Hematopoietic multipotent progenitor cell (in vitro differentiated cells): Measurements from ENCODE around the gene LSAMP. TPM values are rescaled to one million over a fixed set of nuclear protein-coding genes. Genes with fewer than 3 reads are reported as not detected.
A peak's percentile ranks its signal among the peaks of the same experiment; 100 is the strongest.

ENCODE experiments used
- DNase-seq, 3 donors: peaks; one replicate each; pipeline ENCODE4 v3.0.0-alpha.2; 2011 to 2015; ENCODE audit warnings: low read depth in 2 of 3, low spot score in 2 of 3
- total RNA-seq: library from RNA; depleted of rRNA; stranded (reverse); fragments of >200 nt; gene quantifications from one replicate; pipeline ENCODE4 v1.2.3, GENCODE V29; 2012

Gene LSAMP
- total RNA-seq, 1 donor: 0.27 TPM

DNA sequence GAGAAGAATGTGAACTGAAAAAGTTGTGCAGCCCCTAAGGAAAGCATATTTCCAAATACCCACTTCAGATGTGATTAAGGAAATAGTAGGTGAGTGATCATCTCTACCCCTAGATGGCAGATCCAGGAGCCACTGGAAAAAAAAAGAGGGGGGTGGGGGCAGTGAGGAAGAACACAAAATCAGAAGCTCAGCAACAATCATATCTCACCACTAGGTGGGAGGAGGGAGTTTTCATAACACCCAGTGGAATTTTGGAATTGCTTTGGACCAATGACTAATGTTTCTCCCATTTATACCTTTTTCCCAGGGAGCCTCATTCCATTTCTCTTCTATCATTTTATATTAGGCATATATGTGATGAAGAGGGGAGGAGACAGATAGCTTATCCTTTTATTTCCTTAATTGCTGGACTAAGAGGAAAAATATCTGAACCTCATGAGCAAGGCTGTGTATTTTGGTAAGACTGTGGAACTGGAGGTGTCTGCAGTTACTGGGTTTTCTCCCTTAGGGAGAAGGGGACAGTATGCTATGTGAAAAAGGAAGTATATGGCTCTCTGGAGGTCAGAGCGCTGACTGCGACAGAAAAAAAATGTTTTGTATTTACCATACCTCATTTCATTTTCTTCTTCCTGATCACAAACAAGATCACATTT lies 458.6 kb downstream of the LSAMP start:
- peak in 1 of 3 donors; percentile 3 for DNase-seq

DNA sequence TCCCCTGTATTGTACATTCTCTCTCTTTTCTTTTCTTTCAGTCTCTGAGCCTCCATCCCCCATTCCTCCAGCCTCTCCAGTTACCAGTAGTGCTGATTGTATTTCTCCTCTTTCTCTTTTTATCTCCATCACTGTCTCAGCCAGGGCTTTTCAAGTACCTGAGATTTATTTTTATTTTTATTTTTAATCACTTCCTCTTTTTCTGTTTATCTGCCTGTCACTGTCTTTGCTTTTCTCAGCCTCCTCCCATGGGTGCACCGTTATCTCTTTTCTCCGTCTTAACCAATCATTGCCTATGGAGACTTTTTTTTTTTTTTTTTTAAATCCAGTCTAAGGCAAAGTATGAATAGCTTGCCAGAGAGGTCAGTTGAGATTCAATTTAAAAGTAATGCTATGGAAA lies 462.7 kb downstream of the LSAMP start:
- DNase-seq: no peak

DNA sequence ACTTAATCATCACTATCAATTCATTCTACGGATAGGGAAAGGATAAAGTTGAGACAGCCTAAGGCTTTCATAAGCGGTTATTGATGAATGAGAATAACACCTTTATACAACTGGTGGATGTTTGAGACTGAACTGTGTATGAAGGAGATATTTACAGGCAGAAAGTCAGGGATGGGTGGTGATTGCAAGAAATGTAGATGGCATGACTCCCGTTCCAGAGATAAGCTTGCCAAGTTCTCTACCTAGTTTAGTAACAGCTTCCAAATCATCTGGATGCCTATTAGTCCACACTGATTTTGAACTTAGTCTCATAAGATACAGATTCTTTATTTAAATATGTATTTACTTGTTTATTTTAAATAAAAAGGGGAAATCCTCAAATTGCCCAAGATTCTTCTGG lies 463.2 kb downstream of the LSAMP start:
- no peak for DNase-seq

DNA sequence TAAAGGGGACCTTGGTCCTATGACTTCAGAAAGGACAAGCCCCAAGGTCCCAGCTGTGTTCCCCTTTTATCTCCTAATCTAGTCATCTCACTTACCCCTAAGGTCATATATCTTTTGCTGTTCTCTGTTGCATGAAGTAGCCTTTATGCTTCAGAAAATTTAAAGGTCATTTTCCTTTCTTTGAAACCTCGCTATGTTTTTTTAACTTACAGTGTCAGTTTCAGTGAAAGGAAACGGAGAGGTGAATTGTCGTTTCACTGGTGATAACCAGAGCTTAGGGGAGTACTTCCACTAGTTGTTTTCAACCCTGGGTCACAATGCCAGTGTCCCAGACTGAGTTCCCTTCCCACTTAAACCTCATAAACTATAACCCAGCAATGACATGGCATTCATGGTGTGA lies 464.6 kb downstream of the LSAMP start:
- DNase-seq: no peak

DNA sequence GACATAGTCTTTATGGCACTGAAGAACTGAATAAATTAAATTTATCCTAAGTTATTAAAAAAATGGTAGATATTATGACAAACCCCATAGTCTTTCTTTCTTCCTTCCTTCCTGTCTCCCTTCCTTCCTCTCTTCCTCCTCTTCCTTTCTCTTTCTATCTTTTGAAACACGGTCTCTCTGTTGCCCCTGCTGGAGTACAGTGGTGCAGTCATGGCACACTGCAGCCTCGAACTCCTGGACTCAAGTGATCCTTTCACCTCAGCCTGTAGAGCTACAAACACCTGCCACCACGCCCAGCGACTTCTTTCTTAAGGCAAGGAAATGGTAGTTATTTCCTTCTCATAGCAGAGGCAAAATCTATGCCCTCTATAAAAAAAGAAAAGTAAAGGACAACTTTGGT lies 467.4 kb downstream of the LSAMP start:
- DNase-seq: no peak

DNA sequence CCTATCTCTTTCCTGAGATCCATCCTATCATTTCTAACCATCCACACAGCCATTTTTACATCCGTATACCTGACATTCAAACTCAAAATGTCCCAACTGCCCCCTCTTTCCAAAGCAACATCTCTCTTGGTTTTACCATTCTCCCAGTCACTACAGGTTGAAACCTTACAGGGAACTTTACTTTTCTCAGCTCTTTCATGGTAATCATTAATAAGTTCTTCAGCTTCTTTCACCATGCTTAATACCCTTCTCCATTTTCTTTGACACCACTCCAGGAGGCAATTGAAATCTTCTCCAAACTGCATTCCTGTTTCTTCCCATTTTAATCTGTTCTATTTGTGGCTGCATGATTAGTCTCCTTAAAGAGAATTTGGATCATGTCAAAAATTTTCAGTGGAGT lies 469.5 kb downstream of the LSAMP start:
- no peak for DNase-seq

DNA sequence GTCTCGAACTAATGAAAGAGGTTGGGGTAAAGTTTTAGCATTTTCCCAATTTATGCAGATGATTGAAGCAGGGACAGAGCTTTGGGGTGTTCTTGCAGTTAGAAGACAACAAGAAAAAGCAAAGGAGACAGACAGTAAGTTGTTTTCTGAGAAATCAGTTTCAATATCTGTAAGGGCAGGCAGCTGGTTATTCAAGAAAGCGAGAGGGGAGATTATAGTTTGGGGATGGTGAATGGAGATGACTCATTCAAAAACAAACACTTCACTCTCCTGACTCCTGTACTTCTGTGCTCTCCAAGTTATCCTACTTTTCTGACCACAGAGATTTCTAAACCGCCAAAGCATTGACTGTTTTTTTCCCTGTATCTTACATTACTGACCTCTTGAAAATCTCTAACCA lies 469.9 kb downstream of the LSAMP start:
- no peak for DNase-seq

DNA sequence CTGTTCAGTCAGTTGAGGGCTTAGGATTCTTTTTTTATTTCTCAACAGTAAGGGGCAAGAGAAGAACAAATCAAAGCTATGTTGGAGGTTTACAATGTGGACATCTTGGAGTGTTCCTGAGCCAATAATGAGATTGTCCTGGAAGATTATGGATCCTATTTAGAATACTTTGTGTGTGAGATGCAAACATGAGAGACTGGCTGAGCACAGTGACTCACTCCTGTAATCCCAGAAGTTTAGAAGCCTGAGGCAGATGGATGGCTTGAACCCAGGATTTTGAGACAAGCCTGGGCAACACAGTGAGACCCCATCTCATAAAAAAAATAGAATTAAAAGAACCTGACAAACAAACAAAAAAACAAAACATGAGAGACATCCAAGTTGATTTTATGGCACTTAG lies 470.3 kb downstream of the LSAMP start:
- no peak for DNase-seq

DNA sequence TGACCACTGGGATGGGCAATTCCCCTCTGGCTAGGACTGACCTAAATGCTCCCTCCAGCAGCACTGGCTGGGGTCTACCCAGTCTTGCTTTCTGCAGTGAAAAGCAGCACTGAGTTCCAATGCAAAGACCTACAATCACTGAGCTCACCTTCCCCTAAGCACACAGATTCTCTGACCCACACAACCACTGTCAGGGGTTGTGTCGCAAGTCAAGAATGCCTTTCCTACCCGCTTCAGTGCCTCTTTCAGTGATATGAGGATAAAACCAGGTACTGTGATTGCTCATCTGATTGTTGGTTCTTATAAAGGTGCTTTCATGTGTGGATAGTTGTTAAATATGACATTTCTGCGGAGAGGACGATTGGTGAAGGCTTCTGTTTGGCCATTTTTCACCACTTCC lies 476.4 kb downstream of the LSAMP start:
- DNase-seq: no peak

DNA sequence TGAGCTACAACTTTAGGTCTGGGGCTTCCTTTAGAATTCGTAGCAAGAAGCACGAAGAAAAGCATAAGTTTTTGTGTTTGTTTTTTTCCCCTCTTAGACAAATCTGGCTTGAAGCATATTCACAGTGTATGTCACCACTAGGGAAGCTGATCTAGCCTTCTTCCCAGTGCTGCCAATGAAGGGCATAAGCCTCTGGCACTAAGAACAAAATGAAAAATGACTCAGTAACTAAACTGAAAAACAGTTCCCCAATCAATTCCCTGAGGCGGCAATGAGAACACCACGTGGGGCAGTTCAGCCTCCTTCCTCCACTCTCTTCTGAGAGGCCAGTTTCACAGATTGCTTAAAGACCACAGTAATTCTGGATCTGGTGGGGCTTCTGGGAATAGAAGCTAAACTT lies 483.9 kb downstream of the LSAMP start:
- DNase-seq: no peak

DNA sequence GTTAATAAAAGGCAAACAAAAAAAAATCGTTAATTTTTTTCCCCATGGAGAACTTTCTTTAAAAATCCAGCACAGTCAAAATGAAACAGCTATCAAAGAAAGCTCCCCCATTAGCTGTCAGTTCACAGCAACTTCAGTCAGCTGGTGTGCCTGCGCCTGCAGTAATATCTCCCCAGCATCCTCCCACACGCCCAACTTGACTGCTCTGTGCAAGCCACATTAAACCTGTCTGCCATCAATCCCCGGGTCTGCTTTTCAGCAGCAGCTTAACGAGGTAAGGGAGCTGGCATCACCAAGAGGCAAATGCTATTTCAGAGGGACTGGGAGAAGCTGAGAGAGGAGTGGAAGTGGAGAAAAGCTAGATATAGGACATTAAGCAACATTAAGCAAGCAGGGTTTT lies 484.5 kb downstream of the LSAMP start:
- DNase-seq: no peak

DNA sequence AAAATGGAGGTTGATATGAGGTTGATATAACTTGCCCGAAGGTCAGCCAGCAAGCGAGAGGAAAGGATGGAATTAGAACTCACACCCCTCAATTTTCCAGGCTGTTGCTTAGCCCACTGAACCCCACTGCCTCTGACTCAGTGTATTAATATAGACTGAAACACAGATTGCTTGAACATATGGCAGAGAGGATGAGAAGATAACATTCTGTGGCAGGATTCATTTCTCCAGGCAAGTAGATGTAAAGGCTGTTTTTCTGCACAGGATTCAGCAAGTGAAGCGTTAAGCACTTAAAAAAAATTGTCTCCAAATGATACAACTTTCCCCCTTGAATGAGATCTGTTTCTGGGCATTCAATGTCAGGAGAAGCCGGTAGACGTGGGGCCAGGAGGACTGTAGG lies 486.8 kb downstream of the LSAMP start:
- no peak for DNase-seq

DNA sequence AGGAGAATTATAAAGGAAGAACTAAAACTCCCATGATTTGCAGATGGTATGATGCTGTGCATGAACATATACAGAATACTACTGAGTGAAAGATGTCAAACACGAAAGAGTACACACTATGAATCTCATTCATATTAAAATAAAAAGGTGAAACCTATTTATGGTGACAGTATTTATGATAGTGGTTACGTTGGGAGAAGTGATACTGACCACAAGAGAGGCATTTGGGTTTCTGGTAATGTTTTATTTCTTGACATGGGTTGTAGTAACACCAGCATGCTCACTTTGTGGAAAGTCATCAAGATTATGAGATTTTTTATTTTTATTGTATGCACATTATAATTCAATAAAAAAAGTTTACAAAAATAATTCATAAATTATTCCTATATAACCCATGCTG lies 498.0 kb downstream of the LSAMP start:
- DNase-seq: no peak

DNA sequence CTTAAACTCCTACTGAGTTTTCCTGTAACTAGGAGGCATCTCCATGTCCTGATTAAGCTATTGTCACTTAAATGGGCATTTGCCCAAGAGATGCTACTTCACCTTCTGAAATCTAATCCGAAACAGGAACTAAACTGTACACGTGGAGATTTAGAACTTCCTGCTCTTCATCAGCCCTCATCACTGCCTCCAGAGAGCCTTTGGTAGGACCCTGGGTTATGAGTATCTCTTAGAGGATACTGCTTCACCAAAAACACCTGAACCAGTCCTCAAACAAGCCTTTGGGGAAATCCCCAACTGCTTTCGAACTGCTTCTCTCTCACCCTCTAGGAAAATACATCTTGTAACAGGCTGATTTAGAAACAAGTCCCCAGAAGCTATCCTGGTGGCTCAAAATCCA lies 501.7 kb downstream of the LSAMP start:
- DNase-seq: no peak

DNA sequence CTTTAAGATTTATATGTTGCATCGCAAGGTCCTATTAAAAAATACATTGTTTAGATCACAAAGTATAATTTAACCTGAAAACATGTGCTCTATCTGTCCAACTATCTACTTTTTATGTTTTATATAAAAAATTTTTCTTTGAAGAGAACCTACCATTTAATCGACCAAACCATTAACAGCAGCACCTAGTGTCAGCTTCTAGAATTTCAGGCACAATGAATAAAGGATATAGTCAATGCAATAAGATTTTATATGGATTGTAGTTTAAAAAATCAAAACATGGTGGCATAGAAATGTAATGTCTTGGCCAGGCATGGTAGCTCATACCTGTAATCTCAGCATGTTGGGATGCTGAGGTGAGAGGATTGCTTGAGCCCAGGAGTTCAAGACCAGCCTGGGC lies 508.2 kb downstream of the LSAMP start:
- DNase-seq: no peak

DNA sequence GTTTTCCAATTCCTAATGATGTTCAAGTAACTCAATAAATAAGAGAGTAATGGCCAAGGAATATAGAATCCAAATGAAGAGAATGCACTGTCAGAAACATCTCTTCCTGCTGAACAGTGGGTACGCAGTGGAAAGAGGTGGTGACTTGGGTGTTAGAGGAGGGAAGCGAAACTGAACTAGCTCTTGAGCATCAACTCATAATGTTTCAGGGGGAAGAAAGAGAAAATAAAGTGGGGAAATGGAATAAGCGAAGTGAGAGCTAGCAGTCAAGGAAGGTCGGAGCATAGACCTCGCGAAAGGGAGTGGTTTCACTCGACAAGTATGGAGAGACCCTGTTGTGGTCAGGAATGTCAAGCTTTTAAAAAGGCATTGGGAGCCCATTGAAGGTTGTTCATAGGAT lies 512.5 kb downstream of the LSAMP start:
- DNase-seq: no peak

DNA sequence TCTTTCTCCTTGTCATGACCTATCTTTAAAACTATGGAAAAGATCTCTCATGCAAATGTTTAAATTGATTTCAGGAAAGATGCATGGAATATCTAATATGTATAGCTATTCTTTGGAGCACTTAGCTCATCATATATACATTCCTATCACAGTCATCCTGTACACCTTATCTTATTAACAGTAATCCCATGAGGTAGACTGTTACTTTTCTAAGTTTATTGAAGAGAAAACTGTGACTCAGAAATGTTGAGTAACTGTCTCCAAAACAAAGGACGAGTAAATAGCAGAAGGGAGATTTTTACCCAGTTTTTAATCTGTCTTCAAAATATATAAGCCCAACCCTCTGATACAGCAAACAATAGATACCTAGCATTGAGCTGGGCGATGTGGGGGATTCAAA lies 513.7 kb downstream of the LSAMP start:
- DNase-seq: no peak

DNA sequence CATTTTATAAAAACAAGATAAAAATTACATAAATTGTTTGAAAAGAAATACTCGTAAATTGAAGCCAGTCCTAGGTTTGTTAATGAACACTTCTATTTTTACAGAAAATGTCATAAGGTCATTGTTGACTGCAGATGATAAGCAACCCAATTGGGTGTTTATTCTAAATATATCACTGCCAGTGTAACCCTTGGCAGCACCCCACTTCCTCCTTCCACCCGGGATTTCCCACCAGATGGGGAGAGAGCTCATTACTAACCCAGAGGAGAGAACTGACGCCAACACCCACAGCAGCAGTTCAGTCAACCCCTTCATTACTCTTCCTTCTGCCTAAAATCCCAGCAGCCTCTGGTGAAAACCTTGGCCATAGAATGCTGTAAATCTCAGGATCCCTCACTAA lies 514.4 kb downstream of the LSAMP start:
- DNase-seq: no peak

DNA sequence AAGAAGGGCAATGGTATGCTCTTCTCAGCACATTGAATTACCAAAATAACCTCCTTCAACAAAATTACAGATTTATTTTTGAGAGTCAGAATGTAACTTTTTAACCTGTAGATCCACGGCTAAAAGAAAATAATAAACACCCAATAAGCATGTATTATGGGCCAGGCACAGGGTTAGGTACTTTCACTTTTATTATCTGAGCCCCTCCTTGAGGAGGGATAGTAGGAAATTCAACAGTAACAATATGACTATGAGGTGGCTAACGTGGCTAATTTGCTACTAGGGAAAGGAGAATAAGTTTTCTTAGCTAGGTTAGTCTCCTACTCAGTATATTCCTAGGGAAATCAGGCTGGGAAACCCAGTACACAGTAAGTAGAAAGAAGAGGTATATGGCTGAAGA lies 515.1 kb downstream of the LSAMP start:
- no peak for DNase-seq

DNA sequence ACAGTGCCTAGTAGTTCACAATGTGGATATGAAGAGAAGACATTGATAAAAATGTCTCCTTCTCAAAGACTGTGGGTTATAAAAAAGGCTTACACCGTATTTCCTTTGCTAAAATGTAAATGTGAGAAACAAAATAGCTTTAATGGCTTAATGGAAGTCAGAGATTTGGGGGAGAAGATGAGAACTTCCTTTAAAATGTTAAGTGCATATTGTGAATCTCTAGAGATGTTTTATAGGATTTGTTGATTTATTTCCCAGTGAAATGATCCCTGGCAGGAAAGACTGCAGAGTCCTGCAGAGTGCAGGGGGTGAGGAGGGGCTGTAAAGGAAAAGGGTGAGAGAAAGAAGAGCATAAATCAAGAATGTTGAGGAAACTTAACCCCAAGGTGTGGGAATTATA lies 516.9 kb downstream of the LSAMP start:
- no peak for DNase-seq

DNA sequence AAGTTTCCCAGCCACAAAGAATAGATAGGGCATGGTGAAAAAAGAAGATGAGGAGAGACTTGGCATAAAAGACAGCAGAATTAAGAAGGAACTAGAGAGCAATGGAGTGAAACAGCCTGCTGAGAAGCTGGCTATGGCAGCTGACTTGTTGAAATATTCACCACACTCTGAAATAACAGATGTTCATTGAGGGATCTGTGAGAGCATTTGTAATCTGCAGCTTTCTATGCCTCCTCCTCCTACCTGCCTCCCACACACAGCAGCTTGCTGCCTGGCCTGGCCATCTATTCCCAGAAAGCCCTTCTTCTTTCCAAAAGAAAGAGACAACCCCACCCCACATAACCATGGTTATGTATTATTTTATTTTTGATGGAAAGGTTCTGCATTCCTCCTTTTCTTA lies 518.1 kb downstream of the LSAMP start:
- no peak for DNase-seq

DNA sequence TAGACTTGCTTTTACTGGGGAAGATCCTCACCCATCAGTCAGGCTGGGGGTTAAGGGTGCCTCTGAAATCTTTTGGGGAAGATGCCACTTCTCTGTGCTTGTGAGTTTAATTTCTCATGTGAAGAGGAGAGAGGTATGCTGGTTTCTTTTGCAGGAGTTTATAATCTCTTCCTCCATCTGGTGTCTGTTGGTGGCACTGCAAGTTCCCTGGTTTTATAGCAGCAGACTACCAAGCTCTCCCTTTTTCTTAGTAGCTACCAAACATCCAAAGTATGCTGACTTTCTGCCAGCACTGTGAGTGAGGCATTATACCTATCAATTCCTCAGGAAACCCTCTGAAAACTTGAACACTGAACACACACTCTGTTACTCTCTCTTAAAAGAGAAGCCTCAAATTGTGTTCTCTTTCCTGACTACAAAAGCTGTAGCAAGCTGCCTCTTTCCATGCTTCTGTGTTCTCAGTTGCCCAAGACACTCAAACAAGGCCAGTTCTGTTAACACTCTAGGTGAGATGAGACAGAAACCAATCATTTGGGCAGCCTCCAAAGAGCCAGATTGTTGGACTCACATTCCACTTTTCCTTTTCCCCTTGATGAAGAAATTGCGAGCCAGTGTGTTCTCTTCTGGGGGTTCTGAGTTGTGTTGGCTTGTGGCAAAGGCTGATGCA lies 522.5 kb downstream of the LSAMP start:
- no peak for DNase-seq

DNA sequence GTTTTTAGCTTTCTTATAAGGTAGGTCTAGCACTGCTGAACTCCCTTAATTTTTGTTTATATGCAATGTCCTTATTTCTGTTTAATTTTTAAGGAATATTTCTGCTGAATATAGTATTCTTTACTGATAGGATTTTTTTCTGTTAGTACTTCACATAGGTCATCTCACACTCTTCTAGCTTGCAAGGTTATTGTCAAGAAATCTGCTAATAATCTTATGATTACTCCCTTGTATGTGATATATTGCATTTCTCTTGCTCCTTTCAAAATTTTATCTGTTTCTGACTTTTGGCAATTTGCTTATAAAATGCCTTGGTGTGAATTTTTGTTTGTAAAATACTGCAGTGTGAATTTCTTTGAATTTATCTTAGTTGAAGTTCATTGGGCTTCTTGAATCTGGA lies 523.6 kb downstream of the LSAMP start:
- DNase-seq: no peak
